IPS-11a (cell line): ENCODE measurements around the gene NFE2.
"Not testable (repeated sequence)": the region's sequence is repeated elsewhere in the genome, so short reads cannot be mapped to it uniquely, and the experiment has no call there.

Experiments used
- H3K4me3 ChIP-seq: one replicate; pipeline ENCODE4 v1.5.1; 2013; ENCODE audit warnings: low read depth, low read length, control low read depth

The NFE2 gene

GRCh38 chr12:54284070-54284780 lies 16.6 kb downstream of the NFE2 start:
- not testable (repeated sequence) for H3K4me3 ChIP-seq

GRCh38 chr12:54282949-54283593 lies 17.7 kb downstream of the NFE2 start:
- peak overlapping the region; percentile 13 for H3K4me3 ChIP-seq

- H3K4me3 ChIP-seq = peak overlapping the region; percentile 100
These were observed 19.1 kb downstream of the NFE2 start for GRCh38 chr12:54281694-54282093.

GRCh38 chr12:54281261-54281638 lies 19.6 kb downstream of the NFE2 start:
- peak overlapping the region; percentile 100 for H3K4me3 ChIP-seq

- H3K4me3 ChIP-seq = peak within 1 kb of the TSS; percentile 100
These were observed 20.2 kb downstream of the NFE2 start, which contains the start of gene HNRNPA1 for GRCh38 chr12:54280468-54281260. HNRNPA1 (plus strand) TSS chr12:54280726; CDS start chr12:54280808, 82 bp downstream.

GRCh38 chr12:54279632-54280467 lies 21.0 kb downstream of the NFE2 start, which contains the start of gene CBX5:
CBX5 (minus strand) TSS chr12:54280122; CDS start chr12:54257650, 22,472 bp downstream.
- H3K4me3 ChIP-seq = peak within 1 kb of the TSS; percentile 100

GRCh38 chr12:54279227-54279631 lies 21.6 kb downstream of the NFE2 start:
- H3K4me3 ChIP-seq = peak overlapping the region; percentile 100

- no peak overlapping the region for H3K4me3 ChIP-seq
These were observed 23.0 kb downstream of the NFE2 start for GRCh38 chr12:54277823-54278276.

GRCh38 chr12:54276368-54276767 lies 24.4 kb downstream of the NFE2 start:
- H3K4me3 ChIP-seq = no peak overlapping the region

GRCh38 chr12:54273981-54274380 lies 26.8 kb downstream of the NFE2 start:
- H3K4me3 ChIP-seq = no peak overlapping the region

GRCh38 chr12:54272214-54272613 lies 28.6 kb downstream of the NFE2 start:
- H3K4me3 ChIP-seq = no peak overlapping the region

- no peak overlapping the region for H3K4me3 ChIP-seq
These were observed 30.5 kb downstream of the NFE2 start for GRCh38 chr12:54270345-54270744.

GRCh38 chr12:54266852-54267251 lies 34.0 kb downstream of the NFE2 start:
- no peak overlapping the region for H3K4me3 ChIP-seq

GRCh38 chr12:54265364-54265812 lies 35.4 kb downstream of the NFE2 start:
- H3K4me3 ChIP-seq = no peak overlapping the region

- no peak overlapping the region for H3K4me3 ChIP-seq
These were observed 38.4 kb downstream of the NFE2 start for GRCh38 chr12:54262403-54262925.

- H3K4me3 ChIP-seq = no peak overlapping the region
These were observed 38.9 kb downstream of the NFE2 start for GRCh38 chr12:54261815-54262402.

- peak overlapping the region; percentile 49 for H3K4me3 ChIP-seq
These were observed 41.4 kb downstream of the NFE2 start for GRCh38 chr12:54259194-54260011.

GRCh38 chr12:54258201-54258681 lies 42.6 kb downstream of the NFE2 start:
- H3K4me3 ChIP-seq = no peak overlapping the region

GRCh38 chr12:54257332-54257731 lies 43.5 kb downstream of the NFE2 start:
- no peak overlapping the region for H3K4me3 ChIP-seq
